Astrocyte (in vitro differentiated cells and primary cell): ENCODE measurements around the gene BPHL. TPM values are rescaled to one million over a fixed set of nuclear protein-coding genes. Genes with fewer than 3 reads are reported as not detected.
"Not testable (repeated sequence)": the region's sequence is repeated elsewhere in the genome, so short reads cannot be mapped to it uniquely, and the experiment has no call there.

Source experiments
- DNase-seq: peaks from one replicate; pipeline ENCODE4 v3.0.0-alpha.2; 2010; ENCODE audit warnings: low read depth
- FAIRE-seq: peaks from 2 replicates; lab custom pipeline; 2011; peaks lifted over from hg19 to GRCh38; lab: Jason Lieb, UNC
- H2AFZ ChIP-seq: 2 replicates; pipeline ENCODE4 v1.6.0; 2012; ENCODE audit warnings: low read depth, low read length, inconsistent platforms
- H3K27ac ChIP-seq: 2 replicates; pipeline ENCODE4 v1.5.1; 2011; ENCODE audit warnings: low read depth, low read length, inconsistent platforms
- H3K27me3 ChIP-seq: 2 replicates; pipeline ENCODE4 v1.6.0; 2011; ENCODE audit warnings: low read length, inconsistent platforms; ENCODE audit not compliant: insufficient read depth
- H3K36me3 ChIP-seq: 2 replicates; pipeline ENCODE4 v1.5.1; 2011; ENCODE audit warnings: low read length, inconsistent platforms; ENCODE audit not compliant: insufficient read depth
- H3K4me1 ChIP-seq: 2 replicates; pipeline ENCODE4 v1.5.1; 2011; ENCODE audit warnings: low read length, inconsistent platforms; ENCODE audit not compliant: insufficient read depth
- H3K4me2 ChIP-seq: 2 replicates; pipeline ENCODE4 v1.6.0; 2012; ENCODE audit warnings: low read length, inconsistent platforms
- H3K4me3 ChIP-seq: 2 replicates; pipeline ENCODE4 v1.5.1; 2011; ENCODE audit warnings: low read depth, mild to moderate bottlenecking, low read length, inconsistent platforms; ENCODE audit not compliant: insufficient read depth
- H3K79me2 ChIP-seq: 2 replicates; pipeline ENCODE4 v1.6.0; 2012; ENCODE audit warnings: mild to moderate bottlenecking, low read length, inconsistent platforms; ENCODE audit not compliant: insufficient read depth
- H3K9ac ChIP-seq: 2 replicates; pipeline ENCODE4 v1.6.0; 2012; ENCODE audit warnings: mild to moderate bottlenecking, low read length, inconsistent platforms
- H3K9me3 ChIP-seq: 2 replicates; pipeline ENCODE4 v1.5.1; 2012; ENCODE audit warnings: low read depth, mild to moderate bottlenecking, low read length, inconsistent platforms; ENCODE audit not compliant: insufficient read depth
- H4K20me1 ChIP-seq: 2 replicates; pipeline ENCODE4 v1.6.0; 2012; ENCODE audit warnings: low read length, inconsistent platforms; ENCODE audit not compliant: insufficient read depth
- H3K27ac Mint-ChIP-seq: one replicate; pipeline ENCODE4 v1.8.0; 2021; ENCODE audit warnings: mild to moderate bottlenecking, mixed read lengths; ENCODE audit not compliant: unreplicated experiment
- H3K27me3 Mint-ChIP-seq: one replicate; pipeline ENCODE4 v1.8.0; 2021; ENCODE audit warnings: low read depth, mixed read lengths; ENCODE audit not compliant: unreplicated experiment
- H3K36me3 Mint-ChIP-seq: one replicate; pipeline ENCODE4 v1.8.0; 2021; ENCODE audit warnings: low read depth, mixed read lengths; ENCODE audit not compliant: unreplicated experiment
- H3K4me1 Mint-ChIP-seq: one replicate; pipeline ENCODE4 v1.8.0; 2021; ENCODE audit warnings: low read depth, mixed read lengths; ENCODE audit not compliant: unreplicated experiment
- H3K4me3 Mint-ChIP-seq: one replicate; pipeline ENCODE4 v1.8.0; 2021; ENCODE audit warnings: mild to moderate bottlenecking, moderate library complexity, mixed read lengths; ENCODE audit not compliant: unreplicated experiment
- H3K9me3 Mint-ChIP-seq: one replicate; pipeline ENCODE4 v1.8.0; 2021; ENCODE audit warnings: mild to moderate bottlenecking, mixed read lengths; ENCODE audit not compliant: unreplicated experiment
- EZH2 ChIP-seq: IDR thresholded peaks from 2 replicates; pipeline ENCODE4 v1.6.1; 2012; ENCODE audit warnings: mild to moderate bottlenecking, low read length, inconsistent platforms; ENCODE audit not compliant: insufficient read depth
- total RNA-seq: library from RNA; stranded (reverse); gene quantifications from 2 replicates; pipeline ENCODE4 v1.2.1, GENCODE V29; 2021
- TF ChIP-seq, protein P1 (sequence below): IDR thresholded peaks from 2 replicates; pipeline ENCODE4 v1.5.1; 2011; ENCODE audit warnings: low read depth, mild to moderate bottlenecking, inconsistent platforms, low read length, moderate library complexity; ENCODE audit not compliant: insufficient read depth

Gene BPHL
- total RNA-seq, 1 donor from 2014 or later, result 22.7 TPM

- FAIRE-seq, H3K9me3 Mint-ChIP-seq: not testable (repeated sequence)
Measured at GRCh38 chr6:3156184-3157130, 37.9 kb downstream of the BPHL start.

DNA sequence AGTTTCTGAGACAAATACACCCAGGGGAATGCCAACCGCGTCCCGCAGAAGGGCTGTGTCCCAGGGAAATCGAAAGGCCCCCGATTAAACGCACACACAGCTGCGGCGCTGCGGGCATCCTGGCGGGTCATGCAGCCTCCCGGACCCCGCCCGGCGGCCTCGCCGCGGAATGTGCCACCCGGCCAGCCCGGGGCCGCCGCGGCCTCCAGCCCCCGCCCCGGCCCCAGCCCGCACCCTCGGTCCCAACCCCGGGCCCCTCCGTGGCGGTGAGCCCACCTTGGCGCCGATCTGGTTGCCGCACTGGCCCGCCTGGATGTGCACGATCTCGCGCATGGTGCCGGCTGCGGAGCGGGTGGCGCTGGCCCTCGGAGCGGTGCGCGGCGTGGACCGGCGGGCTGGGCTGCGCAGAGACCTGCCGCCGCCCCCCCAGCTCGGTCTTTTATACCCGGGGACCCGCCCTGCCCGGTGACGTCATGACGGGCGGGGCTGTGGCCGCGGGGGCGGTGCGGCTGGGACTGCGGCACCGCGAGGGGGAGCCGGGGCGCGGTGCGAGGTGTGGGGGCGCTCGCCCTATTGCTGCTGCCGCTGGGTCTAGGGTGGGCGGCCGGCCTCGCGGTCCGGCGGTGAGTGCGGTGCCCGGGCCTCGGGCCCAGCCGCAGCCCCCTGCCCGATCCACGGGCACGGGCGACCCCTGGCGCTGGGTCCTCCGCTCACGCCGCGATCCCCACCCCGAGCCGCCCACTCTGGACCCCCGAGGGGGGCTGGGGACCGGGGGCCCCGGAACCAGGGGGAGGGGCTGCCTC is 38.8 kb downstream of the BPHL start, which contains the start of gene TUBB2A:
Gene TUBB2A (minus strand): TSS at position 414 of the 803 bp plus-strand sequence. CDS start 81 bp downstream, at position 333.
- Mint-ChIP-seq H3K27ac (peak within 1 kb of the TSS; percentile 94), H3K36me3 (peaks cover 15% of the 10 kb centered on the region), H3K4me1 (peaks cover 26% of the 10 kb centered on the region), H3K27me3 (no peaks in the 10 kb centered on the region), H3K9me3 (no peaks in the 10 kb centered on the region), H3K4me3 (peak within 1 kb of the TSS; percentile 98)
- H3K4me1 ChIP-seq, result peaks cover 20% of the 10 kb centered on the region
- DNase-seq (peak; percentile 64), FAIRE-seq (no peak)
- H3K4me2 ChIP-seq, result peak within 1 kb of the TSS; percentile 99
- peaks cover 21% of the 10 kb centered on the region for H3K36me3 ChIP-seq
- H3K79me2 ChIP-seq, result peaks cover 21% of the 10 kb centered on the region
- no peaks in the 10 kb centered on the region for H3K27me3 ChIP-seq
- peak within 1 kb of the TSS; percentile 82 for H3K27ac ChIP-seq
- peak within 1 kb of the TSS; percentile 98 for H3K9ac ChIP-seq
- no peak for TF ChIP-seq EZH2
- TF ChIP-seq, protein P1, sequence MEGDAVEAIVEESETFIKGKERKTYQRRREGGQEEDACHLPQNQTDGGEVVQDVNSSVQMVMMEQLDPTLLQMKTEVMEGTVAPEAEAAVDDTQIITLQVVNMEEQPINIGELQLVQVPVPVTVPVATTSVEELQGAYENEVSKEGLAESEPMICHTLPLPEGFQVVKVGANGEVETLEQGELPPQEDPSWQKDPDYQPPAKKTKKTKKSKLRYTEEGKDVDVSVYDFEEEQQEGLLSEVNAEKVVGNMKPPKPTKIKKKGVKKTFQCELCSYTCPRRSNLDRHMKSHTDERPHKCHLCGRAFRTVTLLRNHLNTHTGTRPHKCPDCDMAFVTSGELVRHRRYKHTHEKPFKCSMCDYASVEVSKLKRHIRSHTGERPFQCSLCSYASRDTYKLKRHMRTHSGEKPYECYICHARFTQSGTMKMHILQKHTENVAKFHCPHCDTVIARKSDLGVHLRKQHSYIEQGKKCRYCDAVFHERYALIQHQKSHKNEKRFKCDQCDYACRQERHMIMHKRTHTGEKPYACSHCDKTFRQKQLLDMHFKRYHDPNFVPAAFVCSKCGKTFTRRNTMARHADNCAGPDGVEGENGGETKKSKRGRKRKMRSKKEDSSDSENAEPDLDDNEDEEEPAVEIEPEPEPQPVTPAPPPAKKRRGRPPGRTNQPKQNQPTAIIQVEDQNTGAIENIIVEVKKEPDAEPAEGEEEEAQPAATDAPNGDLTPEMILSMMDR, result no peak
- H3K9me3 ChIP-seq, result no peaks in the 10 kb centered on the region
- H4K20me1 ChIP-seq, result peaks cover 35% of the 10 kb centered on the region
- no peak within 1 kb of the TSS for H2AFZ ChIP-seq
- peak within 1 kb of the TSS; percentile 99 for H3K4me3 ChIP-seq

More at GRCh38 chr6:3156184-3157130, 37.9 kb downstream of the BPHL start:
- H4K20me1 ChIP-seq, result peaks cover 43% of the 10 kb centered on the region
- peaks cover 21% of the 10 kb centered on the region for H3K79me2 ChIP-seq
- peak overlapping the region; percentile 99 for H3K4me3 ChIP-seq
- peaks cover 17% of the 10 kb centered on the region for H3K4me1 ChIP-seq
- H3K4me2 ChIP-seq, result peak overlapping the region; percentile 99
- peaks cover 24% of the 10 kb centered on the region for H3K36me3 ChIP-seq
- Mint-ChIP-seq H3K4me1 (peaks cover 21% of the 10 kb centered on the region), H3K27ac (peak overlapping the region; percentile 83), H3K36me3 (peaks cover 22% of the 10 kb centered on the region), H3K4me3 (peak overlapping the region; percentile 98)
- H3K27ac ChIP-seq, result peak overlapping the region; percentile 63
- not testable (repeated sequence) for H3K27me3 ChIP-seq, H3K9me3 ChIP-seq, DNase-seq, H2AFZ ChIP-seq, H3K27me3 Mint-ChIP-seq
- peak overlapping the region; percentile 98 for H3K9ac ChIP-seq
